ENCODE results near the gene VPS39.

Gene VPS39

GRCh38 chr15:42157381-42157780, 50.7 kb downstream of the VPS39 start:
- no peak for DNase-seq

- DNase-seq = no peak
Observed at GRCh38 chr15:42156243-42156922, 51.7 kb downstream of the VPS39 start, which contains the start of gene PLA2G4F. Gene PLA2G4F (minus strand): TSS chr15:42156636. CDS start chr15:42156549, 87 bp downstream.

GRCh38 chr15:42155546-42156242, 52.4 kb downstream of the VPS39 start:
- no peak for DNase-seq

GRCh38 chr15:42154956-42155355, 53.1 kb downstream of the VPS39 start:
- no peak for DNase-seq

- no peak for DNase-seq
Observed at GRCh38 chr15:42154212-42154941, 53.7 kb downstream of the VPS39 start.

- DNase-seq = no peak
Observed at GRCh38 chr15:42153874-42154211, 54.3 kb downstream of the VPS39 start.

GRCh38 chr15:42152921-42153698, 55.0 kb downstream of the VPS39 start:
- no peak for DNase-seq

- DNase-seq = no peak
Observed at GRCh38 chr15:42152196-42152920, 55.7 kb downstream of the VPS39 start.

- DNase-seq = no peak
Observed at GRCh38 chr15:42151736-42152135, 56.4 kb downstream of the VPS39 start.

GRCh38 chr15:42151141-42151561, 57.0 kb downstream of the VPS39 start:
- DNase-seq = no peak

- no peak for DNase-seq
Observed at GRCh38 chr15:42150219-42150970, 57.7 kb downstream of the VPS39 start.

- no peak for DNase-seq
Observed at GRCh38 chr15:42149493-42150218, 58.4 kb downstream of the VPS39 start.

GRCh38 chr15:42148808-42149492, 59.2 kb downstream of the VPS39 start:
- DNase-seq = no peak

- no peak for DNase-seq
Observed at GRCh38 chr15:42147431-42147735, 60.7 kb downstream of the VPS39 start.

- no peak for DNase-seq
Observed at GRCh38 chr15:42146551-42147430, 61.3 kb downstream of the VPS39 start.

- no peak for DNase-seq
Observed at GRCh38 chr15:42145546-42146455, 62.3 kb downstream of the VPS39 start.

- DNase-seq = no peak
Observed at GRCh38 chr15:42144841-42145375, 63.2 kb downstream of the VPS39 start.
